CD8-positive, alpha-beta memory T cell (primary cell): ENCODE data around the gene NPW. TPM values are rescaled to one million over a fixed set of nuclear protein-coding genes. Genes with fewer than 3 reads are reported as not detected.

ENCODE experiments used
- CTCF ChIA-PET: fragments of 350-600 bp; sonication (Branson Sonifier 250); formaldehyde crosslinking; loops from one replicate; lab custom pipeline; 2021; ENCODE audit warnings: antibody characterized with exemption; lab: Charles Lee
- POLR2A ChIA-PET: fragments of 350-600 bp; sonication (Branson Sonifier 250); formaldehyde crosslinking; loops from one replicate; lab custom pipeline; 2021; ENCODE audit warnings: antibody characterized with exemption; lab: Charles Lee
- DNase-seq, 5 donors: peaks; one replicate each; pipeline versions ENCODE4 v3.0.0 to v3.0.0-alpha.2; 2020 to 2022; ENCODE audit warnings: mixed read lengths in 1 of 5
- H3K27ac ChIP-seq: one replicate; pipeline ENCODE4 v1.7.0; 2013; ENCODE audit warnings: low read depth, mild to moderate bottlenecking, low read length, moderate library complexity
- H3K27me3 ChIP-seq: 2 replicates; pipeline ENCODE4 v1.7.0; 2013; ENCODE audit warnings: low read length, mild to moderate bottlenecking; ENCODE audit not compliant: insufficient read depth, poor library complexity, severe bottlenecking
- H3K36me3 ChIP-seq: 2 replicates; pipeline ENCODE4 v1.7.0; 2013; ENCODE audit warnings: mild to moderate bottlenecking, low read length, moderate library complexity; ENCODE audit not compliant: insufficient read depth
- H3K4me1 ChIP-seq: 2 replicates; pipeline ENCODE4 v1.7.0; 2013; ENCODE audit warnings: mild to moderate bottlenecking, low read length, moderate library complexity; ENCODE audit not compliant: insufficient read depth
- H3K4me3 ChIP-seq: 2 replicates; pipeline ENCODE4 v1.7.0; 2013; ENCODE audit warnings: mild to moderate bottlenecking, low read length
- H3K9me3 ChIP-seq: 2 replicates; pipeline ENCODE4 v1.7.0; 2013; ENCODE audit warnings: mild to moderate bottlenecking, low read length
- H3K27ac Mint-ChIP-seq, 8 donors: one replicate each; pipeline ENCODE4 v1.8.0; 2020 to 2021; ENCODE audit warnings: mixed read lengths in 8 of 8, mild to moderate bottlenecking in 6 of 8, inconsistent platforms in 3 of 8, moderate library complexity in 3 of 8
- H3K27me3 Mint-ChIP-seq, 2 donors: one replicate each; pipeline ENCODE4 v1.8.0; 2020 to 2021; ENCODE audit warnings: mixed read lengths in 2 of 2, mild to moderate bottlenecking in 1 of 2, moderate library complexity in 1 of 2
- H3K36me3 Mint-ChIP-seq, 3 donors: one replicate each; pipeline ENCODE4 v1.8.0; 2020 to 2021; ENCODE audit warnings: mixed read lengths in 3 of 3, inconsistent platforms in 1 of 3, mild to moderate bottlenecking in 1 of 3
- H3K4me1 Mint-ChIP-seq, 3 donors: one replicate each; pipeline ENCODE4 v1.8.0; 2020 to 2021; ENCODE audit warnings: mixed read lengths in 3 of 3, inconsistent platforms in 1 of 3, mild to moderate bottlenecking in 1 of 3
- H3K4me3 Mint-ChIP-seq, 7 donors: one replicate each; pipeline ENCODE4 v1.8.0; 2020 to 2021; ENCODE audit warnings: mixed read lengths in 7 of 7, mild to moderate bottlenecking in 6 of 7, moderate library complexity in 4 of 7, inconsistent platforms in 2 of 7
- H3K9me3 Mint-ChIP-seq, 5 donors: one replicate each; pipeline ENCODE4 v1.8.0; 2020 to 2022; ENCODE audit warnings: mixed read lengths in 5 of 5, mild to moderate bottlenecking in 3 of 5, moderate library complexity in 2 of 5, inconsistent platforms in 1 of 5
- polyA plus RNA-seq: library from polyadenylated mRNA; unstranded; fragments of 300-500 nt; fragmentation: Illumina TruSeq; gene quantifications from one replicate; pipeline ENCODE4 v1.2.3, GENCODE V29; 2021
- total RNA-seq, 2 experiments: library from RNA; stranded (reverse); gene quantifications; one replicate each; pipeline ENCODE4 v1.2.3, GENCODE V29; 2021

NPW gene
- total and polyA plus RNA-seq, 3 experiments from 2014 or later, result 9.4 to 12.5 TPM; not detected in 1

- H3K27ac Mint-ChIP-seq, result peak overlapping the region; percentile 29 to 88 (median 66)
- H3K27ac ChIP-seq, result peak overlapping the region; percentile 57
- POLR2A ChIA-PET, result interaction anchor here (0.5 to 2.1 kb wide), 6 partner anchors 12 to 575 kb away, joined by 3 to 14 read pairs (median 6); partner anchors contain the start of genes HAGH and TRAF7
These were observed 28.5 kb downstream of the NPW start for GRCh38 chr16:2048116-2048543.

GRCh38 chr16:2053211-2053610, 33.6 kb downstream of the NPW start:
- H3K4me1 Mint-ChIP-seq, result peaks cover 8 to 22% (median 8%) of the 10 kb centered on the region in 3 donors
- no peak overlapping the region for H3K27ac Mint-ChIP-seq
- Histone ChIP-seq H3K4me3 (no peak overlapping the region), H3K27me3 (no peaks in the 10 kb centered on the region), H3K4me1 (peaks cover 9% of the 10 kb centered on the region), H3K36me3 (peaks cover 4% of the 10 kb centered on the region), H3K27ac (no peak overlapping the region), H3K9me3 (no peaks in the 10 kb centered on the region)
- no peak for DNase-seq
- H3K27me3 Mint-ChIP-seq, result no peaks in the 10 kb centered on the region
- H3K9me3 Mint-ChIP-seq, result no peaks in the 10 kb centered on the region
- ChIA-PET CTCF (no interaction called here), POLR2A (no interaction called here)
- peak overlapping the region in 1 of 7 donors; percentile 24 for H3K4me3 Mint-ChIP-seq
- H3K36me3 Mint-ChIP-seq, result peaks cover 3 to 67% (median 4%) of the 10 kb centered on the region in 3 donors

More at GRCh38 chr16:2048116-2048543, 28.5 kb downstream of the NPW start:
- peaks cover 14 to 32% (median 16%) of the 10 kb centered on the region in 3 donors for H3K4me1 Mint-ChIP-seq
- no peaks in the 10 kb centered on the region for H3K27me3 Mint-ChIP-seq
- no peaks in the 10 kb centered on the region for H3K27me3 ChIP-seq
- H3K36me3 Mint-ChIP-seq, result peaks cover 0 to 34% (median 1%) of the 10 kb centered on the region in 3 donors
- H3K36me3 ChIP-seq, result peaks cover 4% of the 10 kb centered on the region
- peak overlapping the region; percentile 87 to 94 (median 91) for H3K4me3 Mint-ChIP-seq
- peaks cover 14% of the 10 kb centered on the region for H3K4me1 ChIP-seq
- no peaks in the 10 kb centered on the region for H3K9me3 ChIP-seq
- H3K4me3 ChIP-seq, result peak overlapping the region; percentile 67
- DNase-seq, result no peak
- CTCF ChIA-PET, result interaction anchor here (1.0 to 2.5 kb wide), 5 partner anchors 11 to 107 kb away, joined by 3 to 17 read pairs (median 5); partner anchors contain the start of gene TRAF7
- no peaks in the 10 kb centered on the region for H3K9me3 Mint-ChIP-seq

GRCh38 chr16:2053897-2054296, 34.3 kb downstream of the NPW start:
- H3K36me3 ChIP-seq, result peaks cover 4% of the 10 kb centered on the region
- no peaks in the 10 kb centered on the region for H3K27me3 ChIP-seq
- POLR2A ChIA-PET, result no interaction called here
- peaks cover under 1 to 15% (median 1%) of the 10 kb centered on the region in 3 donors for H3K4me1 Mint-ChIP-seq
- DNase-seq, result no peak
- H3K27ac Mint-ChIP-seq, result no peak overlapping the region
- no peak overlapping the region for H3K27ac ChIP-seq
- CTCF ChIA-PET, result no interaction called here
- H3K4me3 ChIP-seq, result no peak overlapping the region
- no peaks in the 10 kb centered on the region for H3K9me3 Mint-ChIP-seq
- H3K4me1 ChIP-seq, result peaks cover 2% of the 10 kb centered on the region
- peaks cover 3 to 73% (median 4%) of the 10 kb centered on the region in 3 donors for H3K36me3 Mint-ChIP-seq
- H3K27me3 Mint-ChIP-seq, result no peaks in the 10 kb centered on the region
- no peaks in the 10 kb centered on the region for H3K9me3 ChIP-seq
- H3K4me3 Mint-ChIP-seq, result peak overlapping the region in 1 of 7 donors; percentile 24

- ChIA-PET CTCF (no interaction called here), POLR2A (no interaction called here)
- Mint-ChIP-seq H3K27me3 (no peaks in the 10 kb centered on the region), H3K27ac (no peak overlapping the region), H3K4me1 (peaks cover 0 to 12% (median 1%) of the 10 kb centered on the region in 3 donors), H3K4me3 (no peak overlapping the region), H3K36me3 (peaks cover 3 to 74% (median 4%) of the 10 kb centered on the region in 3 donors), H3K9me3 (no peaks in the 10 kb centered on the region)
- no peaks in the 10 kb centered on the region for H3K4me1 ChIP-seq
- DNase-seq, result no peak
- H3K9me3 ChIP-seq, result no peaks in the 10 kb centered on the region
- peaks cover 4% of the 10 kb centered on the region for H3K36me3 ChIP-seq
- no peak overlapping the region for H3K4me3 ChIP-seq
- H3K27me3 ChIP-seq, result no peaks in the 10 kb centered on the region
- no peak overlapping the region for H3K27ac ChIP-seq
These were observed 35.1 kb downstream of the NPW start for GRCh38 chr16:2054543-2055245.

- Mint-ChIP-seq H3K27me3 (no peaks in the 10 kb centered on the region), H3K4me3 (no peak overlapping the region), H3K27ac (no peak overlapping the region), H3K4me1 (peaks cover 0 to 7% (median 1%) of the 10 kb centered on the region in 3 donors), H3K36me3 (peaks cover 3 to 77% (median 4%) of the 10 kb centered on the region in 3 donors), H3K9me3 (no peaks in the 10 kb centered on the region)
- Histone ChIP-seq H3K36me3 (peaks cover 4% of the 10 kb centered on the region), H3K27me3 (no peaks in the 10 kb centered on the region), H3K27ac (no peak overlapping the region), H3K4me1 (no peaks in the 10 kb centered on the region), H3K9me3 (no peaks in the 10 kb centered on the region), H3K4me3 (no peak overlapping the region)
- DNase-seq, result no peak
- POLR2A ChIA-PET, result no interaction called here
- CTCF ChIA-PET, result no interaction called here
These were observed 36.5 kb downstream of the NPW start for GRCh38 chr16:2056077-2056476.

- Mint-ChIP-seq H3K9me3 (no peaks in the 10 kb centered on the region), H3K27me3 (no peaks in the 10 kb centered on the region), H3K36me3 (peaks cover 3 to 74% (median 3%) of the 10 kb centered on the region in 3 donors), H3K4me1 (peaks cover 0 to 7% (median 1%) of the 10 kb centered on the region in 3 donors), H3K27ac (no peak overlapping the region), H3K4me3 (no peak overlapping the region)
- Histone ChIP-seq H3K27me3 (no peaks in the 10 kb centered on the region), H3K27ac (no peak overlapping the region), H3K36me3 (peaks cover 4% of the 10 kb centered on the region), H3K9me3 (no peaks in the 10 kb centered on the region), H3K4me3 (no peak overlapping the region), H3K4me1 (no peaks in the 10 kb centered on the region)
- ChIA-PET CTCF (no interaction called here), POLR2A (no interaction called here)
- no peak for DNase-seq
These were observed 37.3 kb downstream of the NPW start for GRCh38 chr16:2056681-2057407.

GRCh38 chr16:2057438-2057837, 37.9 kb downstream of the NPW start:
- ChIA-PET POLR2A (no interaction called here), CTCF (no interaction called here)
- Mint-ChIP-seq H3K36me3 (peaks cover 3 to 71% (median 3%) of the 10 kb centered on the region in 3 donors), H3K27ac (no peak overlapping the region), H3K27me3 (no peaks in the 10 kb centered on the region), H3K4me3 (no peak overlapping the region), H3K9me3 (no peaks in the 10 kb centered on the region), H3K4me1 (peaks cover 0 to 7% (median 1%) of the 10 kb centered on the region in 3 donors)
- Histone ChIP-seq H3K9me3 (no peaks in the 10 kb centered on the region), H3K4me3 (no peak overlapping the region), H3K36me3 (no peaks in the 10 kb centered on the region), H3K27me3 (no peaks in the 10 kb centered on the region), H3K27ac (no peak overlapping the region), H3K4me1 (no peaks in the 10 kb centered on the region)
- no peak for DNase-seq

- ChIA-PET CTCF (interaction anchor here (1.1 kb wide), 1 partner anchor 10 kb away, joined by 3 read pairs; the partner anchor contains the start of genes NTHL1 and TSC2), POLR2A (no interaction called here)
- Histone ChIP-seq H3K27ac (no peak overlapping the region), H3K27me3 (no peaks in the 10 kb centered on the region), H3K9me3 (no peaks in the 10 kb centered on the region), H3K4me3 (no peak overlapping the region), H3K36me3 (no peaks in the 10 kb centered on the region), H3K4me1 (no peaks in the 10 kb centered on the region)
- peaks cover 3 to 70% (median 3%) of the 10 kb centered on the region in 3 donors for H3K36me3 Mint-ChIP-seq
- no peak overlapping the region for H3K27ac Mint-ChIP-seq
- no peak overlapping the region for H3K4me3 Mint-ChIP-seq
- DNase-seq, result no peak
- no peaks in the 10 kb centered on the region for H3K27me3 Mint-ChIP-seq
- peaks cover 0 to 3% (median 1%) of the 10 kb centered on the region in 3 donors for H3K4me1 Mint-ChIP-seq
- H3K9me3 Mint-ChIP-seq, result no peaks in the 10 kb centered on the region
These were observed 38.8 kb downstream of the NPW start for GRCh38 chr16:2058420-2058819.
